NCI-H1105 treated with DMSO at 0.1 percent for 48 hours (cell line): ENCODE measurements around the gene CELSR2.

Experiments used
- DNase-seq: peaks from one replicate; lab custom pipeline; 2025; lab: John Stamatoyannopoulos, UW

CELSR2 gene

DNA sequence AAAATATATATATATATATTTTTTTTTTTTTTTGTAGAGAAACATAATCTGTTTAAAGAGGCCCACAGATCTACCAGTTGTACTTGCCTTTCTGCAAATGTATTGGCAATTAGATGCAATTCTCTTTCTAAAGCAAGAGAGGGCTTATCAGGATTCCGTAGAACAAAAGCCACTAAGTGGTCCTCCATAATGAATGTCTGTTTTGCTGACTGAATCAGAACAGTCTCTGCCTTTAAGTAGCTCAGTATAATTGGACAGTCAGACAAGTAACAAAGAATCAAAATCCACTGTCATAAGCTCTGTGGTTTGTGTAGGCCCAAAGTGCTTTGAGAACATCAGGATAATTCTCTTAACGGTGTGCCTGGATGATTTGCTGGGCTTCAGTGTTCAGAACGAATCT lies 18.3 kb upstream of the CELSR2 start:
- no peak for DNase-seq

GRCh38 chr1:109235137-109235536 lies 14.2 kb upstream of the CELSR2 start:
- DNase-seq: no peak

- DNase-seq: no peak
Measured at GRCh38 chr1:109237512-109237911, 11.8 kb upstream of the CELSR2 start.

DNA sequence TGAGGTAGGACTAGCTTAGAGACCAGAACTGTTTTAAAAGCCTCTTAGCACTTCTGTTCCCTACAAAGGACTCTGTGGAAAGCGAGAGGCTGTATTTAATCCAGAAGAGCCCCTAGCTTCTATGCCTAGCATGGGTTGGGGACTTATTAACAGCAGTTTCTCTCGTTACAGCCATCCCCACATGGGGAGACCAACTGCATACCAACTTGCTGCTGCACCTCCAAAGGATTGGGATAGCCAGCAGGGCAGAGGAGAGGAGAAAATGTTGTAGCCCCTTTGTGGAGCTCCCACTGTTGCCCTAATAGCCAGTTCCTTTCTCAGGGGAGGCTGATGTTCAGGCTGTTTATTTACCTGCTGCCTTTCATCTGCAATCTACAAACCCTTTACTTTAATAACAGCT lies 11.0 kb upstream of the CELSR2 start:
- DNase-seq: no peak

- DNase-seq: no peak
Measured at GRCh38 chr1:109239047-109239408, 10.3 kb upstream of the CELSR2 start.

- DNase-seq: peak; percentile 55
Measured at GRCh38 chr1:109239409-109240068, 9.8 kb upstream of the CELSR2 start.

GRCh38 chr1:109240158-109241152 lies 8.9 kb upstream of the CELSR2 start:
- peak; percentile 57 for DNase-seq

DNA sequence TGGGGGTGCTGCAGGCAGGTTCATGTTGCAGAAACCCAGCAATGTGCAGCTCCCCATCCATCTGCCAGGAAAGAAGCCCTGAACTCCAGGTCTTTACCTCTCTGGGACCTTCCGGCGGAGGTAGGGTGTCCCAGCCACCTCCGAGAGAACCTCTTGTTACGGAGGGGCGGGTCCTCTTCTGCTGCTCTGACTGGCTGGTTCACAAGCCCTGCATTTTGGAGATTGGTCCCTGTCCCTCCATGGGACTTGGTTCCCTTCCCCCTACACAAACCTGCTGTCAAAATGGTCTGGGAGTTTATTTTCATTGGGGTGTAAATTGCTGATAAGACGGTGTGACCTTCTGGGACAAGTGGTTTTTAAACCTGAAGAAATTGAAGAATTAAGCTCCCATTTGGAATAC lies 8.0 kb upstream of the CELSR2 start:
- DNase-seq: no peak

DNA sequence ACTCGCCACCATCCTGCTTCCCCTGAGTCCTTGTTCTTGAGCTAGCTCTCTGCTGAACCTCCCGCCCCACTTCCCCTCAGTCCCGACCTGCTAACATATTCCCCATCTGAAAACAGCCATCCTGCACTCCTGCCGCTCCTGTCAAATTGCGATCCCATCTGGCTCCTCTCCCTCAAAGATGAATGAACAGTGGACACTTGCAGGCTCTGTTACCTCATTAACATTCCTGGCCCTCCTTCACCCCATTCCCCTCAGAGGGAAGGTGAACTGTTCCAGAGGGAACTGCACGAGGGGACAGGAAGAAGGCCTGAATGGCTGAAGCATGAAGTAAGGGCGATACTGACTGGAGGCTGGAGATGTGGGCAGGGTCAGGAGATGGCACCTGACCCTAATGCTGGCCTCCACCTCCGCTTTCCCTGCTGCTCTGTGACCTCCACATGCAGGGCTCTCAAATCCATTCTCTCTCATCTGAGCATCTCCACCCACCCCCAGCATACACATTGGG lies 7.4 kb upstream of the CELSR2 start:
- no peak for DNase-seq

- no peak for DNase-seq
Measured at GRCh38 chr1:109242387-109242786, 7.0 kb upstream of the CELSR2 start.

- DNase-seq: no peak
Measured at GRCh38 chr1:109243221-109243620, 6.1 kb upstream of the CELSR2 start.

DNA sequence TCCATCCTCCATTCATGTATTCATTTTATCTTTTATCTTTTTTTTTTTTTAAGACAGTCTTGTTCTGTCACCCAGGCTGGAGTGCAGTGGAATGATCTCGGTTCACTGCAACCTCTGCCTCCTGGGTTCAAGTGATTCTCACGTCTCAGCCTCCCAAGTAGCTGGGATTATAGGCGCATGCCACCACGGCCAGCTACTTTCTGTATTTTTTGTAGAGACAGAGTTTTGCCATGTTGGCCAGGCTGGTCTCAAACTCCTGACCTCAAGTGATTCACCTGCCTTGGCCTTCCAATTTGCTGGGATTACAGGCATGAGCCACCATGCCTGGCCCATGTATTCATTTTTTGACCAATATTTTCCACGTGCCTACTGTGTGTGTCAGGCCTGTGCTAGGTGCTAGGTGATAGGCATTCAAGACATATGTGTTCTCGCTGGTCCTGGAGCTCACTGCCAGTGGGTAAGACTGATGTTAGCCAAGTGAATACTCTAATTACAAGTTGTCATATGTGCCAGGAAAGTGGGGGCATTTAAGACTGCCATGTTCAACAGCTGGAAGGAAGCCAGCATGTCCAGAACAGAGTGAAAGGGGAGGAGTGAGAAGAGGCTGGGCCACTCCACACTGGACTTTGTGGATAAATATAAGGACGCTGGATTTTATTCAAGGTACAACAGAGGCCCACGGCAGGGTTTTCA lies 5.3 kb upstream of the CELSR2 start:
- DNase-seq: no peak

- no peak for DNase-seq
Measured at GRCh38 chr1:109246141-109246551, 3.2 kb upstream of the CELSR2 start.

GRCh38 chr1:109247401-109248365 lies 1.7 kb upstream of the CELSR2 start:
- no peak for DNase-seq

DNA sequence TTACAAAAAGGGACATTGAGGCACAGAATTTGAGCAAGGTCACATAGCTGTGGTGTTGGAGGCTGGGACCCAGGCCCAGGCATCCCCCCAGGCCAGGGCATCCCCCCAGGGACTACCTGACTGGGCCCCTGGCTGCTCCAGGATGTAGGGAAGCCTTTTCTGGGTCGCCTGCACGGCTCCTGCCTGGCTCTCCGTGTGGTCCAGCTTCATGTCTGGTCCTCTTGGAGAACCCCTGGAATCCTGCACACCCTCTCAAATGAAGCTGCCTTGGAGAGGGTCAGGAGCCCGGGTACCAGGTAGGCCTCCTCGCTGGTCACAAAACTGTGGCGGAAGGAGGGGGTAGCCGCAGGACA lies 919 bp upstream of the CELSR2 start:
- no peak for DNase-seq

DNA sequence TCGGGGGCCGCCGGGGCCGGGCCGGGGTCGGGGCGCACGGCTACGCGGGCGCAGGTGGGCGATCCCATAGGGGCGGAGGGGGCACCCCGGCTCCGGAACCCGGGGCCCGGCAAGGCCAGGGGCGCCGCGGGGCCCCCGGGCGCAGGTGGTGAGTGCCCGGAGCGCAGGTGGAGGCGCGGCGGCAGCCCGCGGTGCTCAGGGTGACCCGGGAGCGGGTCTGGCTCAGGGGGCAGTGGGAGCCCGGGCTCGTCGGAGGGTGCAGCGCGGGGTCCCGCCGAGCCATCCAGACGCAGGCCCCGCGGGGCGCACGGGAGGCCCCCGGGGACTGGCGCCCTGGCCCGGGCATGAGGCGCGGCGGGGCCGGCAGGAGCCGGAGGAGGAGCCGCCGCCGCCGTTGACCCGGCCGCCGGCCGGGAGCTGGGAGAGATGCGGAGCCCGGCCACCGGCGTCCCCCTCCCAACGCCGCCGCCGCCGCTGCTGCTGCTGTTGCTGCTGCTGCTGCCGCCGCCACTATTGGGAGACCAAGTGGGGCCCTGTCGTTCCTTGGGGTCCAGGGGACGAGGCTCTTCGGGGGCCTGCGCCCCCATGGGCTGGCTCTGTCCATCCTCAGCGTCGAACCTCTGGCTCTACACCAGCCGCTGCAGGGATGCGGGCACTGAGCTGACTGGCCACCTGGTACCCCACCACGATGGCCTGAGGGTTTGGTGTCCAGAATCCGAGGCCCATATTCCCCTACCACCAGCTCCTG lies 489 bp downstream of the CELSR2 start:
- DNase-seq: no peak

GRCh38 chr1:109250454-109251276 lies 1.3 kb downstream of the CELSR2 start:
- no peak for DNase-seq

- DNase-seq: no peak
Measured at GRCh38 chr1:109251277-109252166, 2.2 kb downstream of the CELSR2 start.
